Activated CD8-positive, alpha-beta memory T cell treated with anti-CD3 and anti-CD28 coated beads, Interleukin-2, amount 50 U/mL, for 1 hour (primary cell): ENCODE data around the gene NIF3L1.
A peak's percentile ranks its signal among the peaks of the same experiment; 100 is the strongest.
"Not testable (repeated sequence)": the region's sequence is repeated elsewhere in the genome, so short reads cannot be mapped to it uniquely, and the experiment has no call there.

Experiments used
- DNase-seq: peaks from one replicate; pipeline ENCODE4 v3.0.0-alpha.2; 2020; ENCODE audit errors: extremely low read depth

Gene NIF3L1

GRCh38 chr2:200873560-200873959 is 15.6 kb upstream of the NIF3L1 start:
- no peak for DNase-seq

- no peak for DNase-seq
These were observed 11.7 kb upstream of the NIF3L1 start for GRCh38 chr2:200877443-200877842.

DNA sequence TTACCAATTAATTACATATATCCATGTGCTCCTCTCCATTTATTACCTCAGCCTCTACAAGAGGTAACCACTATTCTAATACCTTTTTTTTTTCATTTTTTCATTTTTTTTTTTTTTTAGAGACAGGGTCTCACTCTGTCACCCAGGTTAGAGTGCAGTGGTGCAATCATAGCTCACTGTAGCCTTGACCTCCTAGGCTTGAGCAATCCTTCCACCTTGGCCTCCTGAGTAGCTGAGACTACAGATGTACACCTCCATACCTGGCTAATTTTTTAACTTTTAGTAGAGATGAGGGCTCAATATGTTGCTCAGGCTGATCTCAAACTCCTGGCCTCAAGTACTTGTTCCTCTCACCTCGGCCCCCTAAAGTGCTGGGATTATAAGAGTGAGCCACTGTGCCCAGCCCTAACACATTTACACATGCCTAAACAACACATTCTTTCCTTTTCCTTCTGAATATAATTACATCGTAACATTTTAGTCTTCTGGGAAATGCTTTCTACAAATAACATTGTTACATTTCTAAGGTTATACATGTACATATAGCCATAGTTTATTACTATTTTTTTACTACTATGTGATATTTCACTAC is 10.8 kb upstream of the NIF3L1 start:
- no peak for DNase-seq

GRCh38 chr2:200881715-200882249 is 7.4 kb upstream of the NIF3L1 start:
- not testable (repeated sequence) for DNase-seq

DNA sequence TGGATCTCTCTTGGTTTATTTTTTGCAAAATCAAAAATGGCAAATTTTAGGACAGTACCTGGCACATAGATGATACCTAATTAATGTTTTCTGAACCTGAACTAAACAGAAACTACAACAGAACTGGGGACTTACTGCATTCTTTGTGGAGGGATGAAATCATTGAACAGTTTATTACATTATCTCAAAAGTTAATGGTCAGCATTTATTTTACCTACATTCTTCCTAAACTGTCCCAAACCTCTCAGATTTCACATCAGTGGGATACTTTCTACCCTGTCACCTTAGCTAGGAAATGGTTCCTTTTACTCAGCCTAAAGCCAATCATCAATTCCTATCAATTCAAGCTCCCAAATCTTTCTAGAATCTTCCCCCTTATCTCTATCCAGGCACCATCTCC is 10.3 kb downstream of the NIF3L1 start:
- DNase-seq: no peak

GRCh38 chr2:200901459-200902072 is 12.4 kb downstream of the NIF3L1 start:
- peak; percentile 54 for DNase-seq

DNA sequence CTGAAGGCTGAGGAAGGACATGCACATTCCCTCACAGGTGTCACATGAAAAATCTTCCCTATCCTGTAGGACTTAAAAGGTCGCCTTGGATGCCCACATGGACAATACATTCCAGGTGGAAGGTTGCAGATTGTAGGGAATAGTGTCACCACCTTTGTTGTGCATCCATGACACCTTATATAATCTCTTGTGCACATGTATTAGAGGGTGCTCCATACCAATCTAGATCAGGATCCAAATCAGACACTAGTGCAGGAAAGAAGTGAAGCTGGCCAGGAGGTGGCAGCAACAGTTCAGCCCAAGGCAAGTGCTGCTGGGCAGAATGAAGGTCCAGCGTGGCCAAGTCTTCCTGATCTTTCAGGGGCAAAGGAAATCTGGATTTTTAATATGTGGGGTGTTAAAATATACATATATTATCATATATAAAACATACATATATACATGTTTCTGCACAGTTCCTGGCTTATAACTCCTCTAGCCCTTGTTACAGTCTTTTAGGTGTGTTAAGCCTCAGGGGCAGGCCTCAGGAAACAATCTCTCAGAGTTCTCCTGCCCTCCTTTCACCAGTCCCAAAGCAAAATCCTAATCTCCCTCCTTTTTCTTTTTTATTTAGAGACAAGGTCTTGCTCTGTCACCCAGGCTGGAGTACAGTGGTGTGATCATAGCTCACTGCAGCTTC is 16.6 kb downstream of the NIF3L1 start:
- no peak for DNase-seq

DNA sequence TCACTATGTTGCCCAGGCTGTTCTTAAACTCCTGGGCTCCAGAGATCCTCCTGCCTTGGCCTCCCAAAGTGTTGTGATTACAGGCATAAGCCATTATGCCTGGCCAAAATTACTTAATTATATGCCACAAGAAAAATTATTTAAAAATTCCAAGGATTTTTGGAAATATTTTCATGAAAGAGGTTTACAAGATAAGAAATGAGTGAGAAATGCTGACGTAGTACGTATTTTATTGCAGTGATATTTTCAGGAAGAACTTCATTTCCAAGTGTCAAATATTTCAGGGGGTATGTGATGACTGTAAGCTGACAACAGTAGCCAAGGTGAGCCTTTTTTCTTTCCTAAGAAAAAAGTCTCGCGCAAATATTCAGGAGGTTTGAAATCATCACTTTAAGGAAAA is 20.8 kb downstream of the NIF3L1 start:
- no peak for DNase-seq

- no peak for DNase-seq
These were observed 24.5 kb downstream of the NIF3L1 start for GRCh38 chr2:200913654-200914053.

DNA sequence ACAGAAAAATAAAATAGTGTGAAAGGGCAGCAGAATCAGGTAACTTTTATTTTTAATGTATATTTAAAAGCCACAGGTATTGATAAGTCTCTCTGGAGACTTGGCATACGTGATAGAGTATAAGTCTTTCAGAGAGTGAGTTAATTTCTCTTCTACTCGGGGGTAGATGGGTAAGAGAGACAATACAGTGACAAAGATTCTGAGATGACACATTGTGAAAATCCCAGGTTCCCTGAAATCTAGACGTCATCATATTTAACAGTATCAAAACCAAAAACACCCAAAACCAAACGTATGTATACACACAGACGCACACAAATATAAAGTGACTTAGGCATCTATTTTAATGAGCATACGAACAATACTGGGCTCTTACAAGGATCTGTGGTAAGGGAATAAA is 33.3 kb downstream of the NIF3L1 start:
- DNase-seq: no peak

- DNase-seq: no peak
These were observed 40.4 kb downstream of the NIF3L1 start for GRCh38 chr2:200929334-200930249.

DNA sequence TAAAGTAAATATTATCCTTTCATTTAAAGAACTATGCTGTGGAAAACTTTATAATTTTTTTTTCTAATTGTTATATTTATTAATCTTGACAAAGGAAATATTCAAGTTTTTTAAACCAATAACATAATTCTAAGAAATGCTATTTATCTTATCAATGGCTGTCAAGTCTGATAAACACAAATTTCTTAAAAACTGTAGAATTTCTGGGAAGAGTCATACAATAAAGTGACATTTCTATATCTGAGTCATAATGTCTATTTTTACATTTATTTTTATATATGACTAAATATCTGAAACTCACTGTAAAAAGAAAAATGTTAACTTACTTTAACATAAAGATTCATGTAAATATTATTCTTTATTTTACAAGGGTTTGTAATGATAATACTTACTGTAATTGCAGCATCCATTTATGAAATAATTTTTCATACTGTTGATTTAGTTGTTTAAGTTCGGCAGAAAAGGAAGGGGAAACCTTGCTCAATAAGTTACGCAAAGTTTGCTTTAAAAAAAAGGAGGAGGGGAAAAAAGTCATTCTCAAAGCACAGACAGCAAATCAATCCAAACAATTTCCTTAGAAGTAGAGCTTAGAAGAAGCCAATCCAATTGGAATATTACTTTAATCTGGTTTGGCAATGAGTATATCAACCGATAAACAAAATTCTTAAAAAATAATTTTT is 41.9 kb downstream of the NIF3L1 start:
- no peak for DNase-seq

DNA sequence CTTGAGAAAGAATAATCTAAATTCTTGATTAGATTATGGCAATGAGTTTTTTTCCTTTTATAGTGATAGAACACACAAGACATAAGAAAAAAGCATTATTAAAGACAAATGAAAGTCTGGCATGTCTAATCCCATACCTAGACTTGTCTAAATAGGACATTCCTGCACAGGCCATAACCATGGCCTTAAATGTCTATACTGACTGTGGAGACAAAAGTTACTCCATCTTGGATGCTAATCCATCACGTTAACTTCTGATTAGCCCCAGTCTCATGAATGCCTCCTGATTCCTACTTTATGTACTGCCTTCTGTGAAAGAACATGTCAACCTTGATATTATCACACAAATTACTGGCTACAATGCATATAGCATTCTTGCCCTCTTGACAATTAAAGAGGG is 50.7 kb downstream of the NIF3L1 start:
- no peak for DNase-seq

- no peak for DNase-seq
These were observed 54.4 kb downstream of the NIF3L1 start for GRCh38 chr2:200943527-200944105.

DNA sequence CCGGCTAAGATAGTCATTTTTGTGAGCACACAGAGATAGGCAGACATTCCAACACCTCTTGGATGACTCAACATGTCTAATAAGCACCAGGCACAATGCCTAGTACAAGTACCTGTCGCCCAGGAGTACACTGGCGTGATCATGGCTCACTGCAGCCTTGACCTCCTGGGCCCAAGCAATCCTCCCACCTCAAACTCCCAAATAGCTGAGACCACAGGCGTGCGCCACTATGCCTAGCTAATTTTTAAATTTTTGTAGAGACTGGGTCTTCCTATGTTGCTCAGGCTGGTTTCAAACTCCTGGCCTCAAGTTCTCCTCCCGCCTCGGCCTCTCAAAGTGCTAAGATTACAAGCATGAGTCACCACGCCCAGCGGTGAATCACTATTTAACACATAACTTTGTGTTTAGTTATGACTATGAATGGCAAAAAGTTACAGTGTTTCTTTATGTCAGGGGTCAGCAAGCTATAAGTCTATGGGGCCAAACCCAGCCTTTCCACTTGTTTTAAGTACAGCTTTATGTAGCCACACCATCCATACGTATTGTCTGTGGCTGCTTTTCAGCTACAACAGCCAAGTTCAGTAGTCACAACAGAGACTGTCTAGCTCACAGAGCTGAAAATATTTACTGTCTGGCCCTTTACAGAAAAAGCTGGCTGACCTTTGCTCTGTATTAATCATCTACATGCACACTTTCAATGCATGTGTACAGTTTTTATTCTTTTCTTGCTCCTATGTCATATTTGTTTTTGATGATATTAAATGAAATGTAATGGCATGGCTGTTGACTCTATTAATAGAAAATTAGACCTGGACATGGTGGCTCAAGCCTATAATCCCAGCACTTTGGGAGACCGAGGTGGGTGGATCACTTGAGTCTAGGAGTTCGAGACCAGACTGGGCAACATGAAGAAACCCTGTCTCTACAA is 55.6 kb downstream of the NIF3L1 start:
- no peak for DNase-seq

DNA sequence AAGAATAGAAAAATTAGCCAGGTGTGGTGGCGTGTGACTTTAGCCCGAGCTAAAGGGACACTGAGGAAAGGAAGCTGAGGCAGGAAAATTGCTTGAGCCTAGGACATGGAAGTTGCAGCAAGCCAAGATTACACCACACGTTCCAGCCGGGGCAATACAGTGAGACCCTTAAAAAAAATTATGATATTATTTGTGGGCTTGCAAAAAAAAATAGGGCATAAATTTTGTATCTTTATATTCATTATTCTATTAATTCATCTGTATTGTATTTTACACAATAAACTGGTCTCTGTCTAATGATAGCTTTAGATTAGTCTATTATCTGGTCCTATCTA is 56.2 kb downstream of the NIF3L1 start:
- no peak for DNase-seq

GRCh38 chr2:200950378-200950777 is 61.2 kb downstream of the NIF3L1 start:
- DNase-seq: no peak
